HG03135 (cell line): ENCODE measurements around the gene FAM216A.

Source experiments
- ATAC-seq: cut with Tn5 transposase; IDR thresholded peaks from one replicate; pipeline ENCODE4 v1.9.1; 2021; ENCODE audit warnings: mild to moderate bottlenecking, moderate library complexity; ENCODE audit not compliant: unreplicated experiment

FAM216A gene

GRCh38 chr12:110537605-110538409 is 69.2 kb downstream of the FAM216A start:
- no peak for ATAC-seq

- no peak for ATAC-seq
Observed at GRCh38 chr12:110538869-110539622, 70.4 kb downstream of the FAM216A start.
